ENCODE results near the gene ADAMTS12.
"Not testable (repeated sequence)": the region's sequence is repeated elsewhere in the genome, so short reads cannot be mapped to it uniquely, and the experiment has no call there.

Gene ADAMTS12

GRCh38 chr5:33928283-33928682 lies 36.5 kb upstream of the ADAMTS12 start:
- no peak for DNase-seq (ENCODE audit: extremely low read depth, low read depth)
- TF ChIP-seq CTCF (IDR thresholded peaks at IDR 0.05; ENCODE audit: low read depth, low read length) = no peak

GRCh38 chr5:33927685-33928084 lies 35.9 kb upstream of the ADAMTS12 start:
- no peak for TF ChIP-seq CTCF (IDR thresholded peaks at IDR 0.05; ENCODE audit: low read depth, low read length)
- no peak for DNase-seq (ENCODE audit: extremely low read depth, low read depth)

- TF ChIP-seq CTCF (IDR thresholded peaks at IDR 0.05; ENCODE audit: low read depth, low read length) = no peak
- no peak for DNase-seq (ENCODE audit: extremely low read depth, low read depth)
Observed at GRCh38 chr5:33925278-33925677, 33.5 kb upstream of the ADAMTS12 start.

GRCh38 chr5:33921002-33921401 lies 29.2 kb upstream of the ADAMTS12 start:
- no peak for TF ChIP-seq CTCF (IDR thresholded peaks at IDR 0.05; ENCODE audit: low read depth, low read length)
- no peak for DNase-seq (ENCODE audit: extremely low read depth, low read depth)

- DNase-seq (ENCODE audit: extremely low read depth, low read depth) = not testable (repeated sequence)
Observed at GRCh38 chr5:33914844-33915243, 23.1 kb upstream of the ADAMTS12 start.

- DNase-seq (ENCODE audit: extremely low read depth, low read depth) = not testable (repeated sequence)
Observed at GRCh38 chr5:33906248-33906647, 14.5 kb upstream of the ADAMTS12 start.

- TF ChIP-seq CTCF (IDR thresholded peaks at IDR 0.05; ENCODE audit: low read depth, low read length) = no peak
- no peak for DNase-seq (ENCODE audit: extremely low read depth, low read depth)
Observed at GRCh38 chr5:33905381-33905780, 13.6 kb upstream of the ADAMTS12 start.

GRCh38 chr5:33903118-33903517 lies 11.3 kb upstream of the ADAMTS12 start:
- TF ChIP-seq CTCF (IDR thresholded peaks at IDR 0.05; ENCODE audit: low read depth, low read length) = no peak
- DNase-seq (ENCODE audit: extremely low read depth, low read depth) = no peak

GRCh38 chr5:33901156-33901555 lies 9.4 kb upstream of the ADAMTS12 start:
- DNase-seq (ENCODE audit: extremely low read depth, low read depth) = peak; percentile 80
- no peak for TF ChIP-seq CTCF (IDR thresholded peaks at IDR 0.05; ENCODE audit: low read depth, low read length)
